GM18508 (cell line): Measurements from ENCODE around the gene ACYP1.
"Not testable (repeated sequence)": the region's sequence is repeated elsewhere in the genome, so short reads cannot be mapped to it uniquely, and the experiment has no call there.

ENCODE experiments used
- ATAC-seq: cut with Tn5 transposase; IDR thresholded peaks from one replicate; pipeline ENCODE4 v1.9.1; 2021; ENCODE audit warnings: moderate number of reproducible peaks; ENCODE audit not compliant: insufficient read depth, unreplicated experiment

Gene ACYP1

DNA sequence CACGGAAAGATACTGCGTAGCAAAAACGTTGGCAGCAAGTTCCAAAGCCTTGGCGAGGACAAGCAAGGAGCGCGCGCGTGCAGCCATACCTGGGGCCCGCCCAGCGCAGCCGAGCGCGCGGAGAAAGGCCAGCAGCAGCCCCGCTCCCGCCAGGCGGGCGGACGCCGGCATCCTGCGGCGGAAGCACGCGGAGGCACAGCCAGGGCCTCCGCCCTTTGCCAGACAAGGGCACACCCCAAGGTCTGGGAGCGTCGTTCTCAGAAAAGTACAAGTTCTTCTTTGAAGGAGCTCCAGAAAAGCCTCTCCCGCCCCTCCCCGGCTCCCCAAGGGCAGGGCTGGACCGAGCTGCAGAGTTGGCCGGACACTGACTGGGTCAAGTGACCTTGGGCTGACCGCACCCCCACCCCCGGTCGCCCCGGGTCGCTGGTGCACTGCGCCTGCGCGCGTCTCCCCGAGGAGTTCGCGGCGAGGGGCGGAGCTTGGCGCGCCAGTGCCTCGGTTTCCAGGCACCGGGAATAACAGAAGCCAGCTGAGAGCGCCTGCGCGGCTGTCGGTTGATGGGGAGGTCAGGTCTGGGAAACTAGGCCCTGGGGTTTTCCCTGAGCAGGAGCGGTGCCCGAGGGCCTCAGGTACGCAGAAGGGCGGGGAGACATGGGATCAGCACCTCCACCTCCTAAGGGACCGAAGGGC, 5.4 kb upstream of the ACYP1 start, which contains the start of gene ZC2HC1C:
ZC2HC1C (plus strand) TSS at position 521 of the 690 bp plus-strand sequence. CDS start 933 bp downstream, outside the sequence.
- ATAC-seq, result no peak

DNA sequence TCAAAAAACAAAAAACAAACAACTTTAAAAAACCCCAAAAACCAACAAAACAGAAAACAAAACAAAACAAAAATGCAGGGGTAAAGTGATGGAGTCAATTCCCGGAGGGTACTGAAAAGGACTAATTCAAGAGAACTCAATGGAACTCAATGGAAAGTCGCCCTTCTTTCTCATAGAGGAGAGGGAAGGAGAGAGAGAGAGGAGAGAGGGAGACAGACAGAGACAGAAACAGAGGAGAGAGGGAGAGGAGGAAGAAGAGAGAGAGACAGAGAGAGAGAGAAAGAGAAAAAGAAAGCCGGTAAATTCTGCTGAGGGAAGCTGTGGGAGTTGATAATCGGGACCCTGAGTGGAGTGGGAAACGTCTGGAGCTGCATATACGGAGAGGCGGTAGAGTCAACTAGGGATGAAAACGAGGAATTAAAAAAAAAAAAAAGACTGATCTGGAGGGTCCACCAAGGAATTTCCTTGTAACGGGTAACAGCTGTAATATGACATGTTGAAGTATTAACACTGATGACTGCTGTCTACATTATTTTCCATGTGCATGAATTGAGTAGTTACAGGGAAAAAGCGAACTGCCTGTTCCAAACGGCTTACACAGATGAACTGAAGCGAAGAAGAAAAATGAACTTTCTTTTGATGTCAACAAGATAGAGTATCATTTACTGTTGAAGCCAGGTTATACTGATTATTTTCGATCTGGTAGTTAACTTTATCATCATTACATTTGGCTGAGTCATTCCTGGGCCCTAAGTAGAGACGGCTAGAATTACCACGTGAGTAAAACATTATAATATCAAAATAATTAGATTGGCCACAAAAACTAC, 4.7 kb upstream of the ACYP1 start:
- no peak for ATAC-seq

DNA sequence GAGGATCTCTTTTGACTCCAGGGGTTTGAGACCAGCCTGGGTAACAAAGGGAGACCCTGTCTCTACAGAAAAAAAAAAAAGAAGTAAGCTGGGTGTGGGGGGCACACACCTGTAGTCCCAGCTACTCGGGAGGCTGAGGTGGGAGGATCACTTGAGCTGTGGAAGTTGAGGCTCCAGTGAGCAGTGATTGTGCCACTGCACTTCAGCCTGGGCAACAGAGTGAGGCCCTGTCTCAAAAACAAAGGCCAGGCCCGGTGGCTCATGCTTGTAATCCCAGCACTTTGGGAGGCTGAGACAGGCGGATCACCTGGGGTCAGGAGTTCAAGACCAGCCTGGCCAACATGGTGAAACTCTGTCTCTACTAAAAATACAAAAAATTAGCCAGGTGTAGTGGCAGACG, 3.9 kb upstream of the ACYP1 start:
- not testable (repeated sequence) for ATAC-seq

DNA sequence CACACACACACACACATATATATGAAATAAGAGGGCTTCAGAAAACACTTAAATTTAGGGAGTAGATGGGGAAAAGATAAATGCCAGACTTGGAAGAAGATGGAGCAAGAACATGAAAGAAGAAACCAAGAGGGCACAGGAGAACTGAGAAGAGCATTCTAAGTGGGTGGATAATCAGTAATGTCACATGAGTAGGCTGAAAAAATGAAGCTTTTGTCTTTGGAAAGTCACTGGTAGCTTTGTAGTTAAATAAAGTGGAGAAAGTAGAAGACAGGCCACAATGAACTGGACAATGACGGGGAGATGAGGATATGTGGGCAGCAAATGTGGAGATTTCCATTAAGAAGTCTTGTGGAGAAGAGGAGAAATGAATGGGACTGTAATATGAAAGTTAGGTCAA, 3.4 kb upstream of the ACYP1 start:
- no peak for ATAC-seq

DNA sequence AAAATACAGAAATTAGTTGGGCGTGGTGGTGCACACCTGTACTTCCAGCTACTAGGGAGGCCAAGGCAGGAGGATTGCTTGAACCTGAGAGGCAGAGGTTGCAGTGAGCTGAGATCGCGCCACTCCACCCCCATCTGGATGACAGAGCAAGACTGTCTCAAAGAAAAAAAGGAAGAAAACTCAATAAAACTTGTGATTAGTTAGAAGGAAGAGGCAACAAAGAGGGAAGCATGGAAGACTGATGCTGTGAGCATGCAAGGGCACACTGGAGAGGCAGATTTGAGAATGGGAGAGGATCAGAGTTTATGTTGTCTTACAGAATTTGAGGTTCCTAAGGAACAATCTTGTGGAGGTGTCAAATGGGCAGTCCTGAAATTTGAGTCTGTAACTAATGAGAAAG, 2.9 kb upstream of the ACYP1 start:
- no peak for ATAC-seq

DNA sequence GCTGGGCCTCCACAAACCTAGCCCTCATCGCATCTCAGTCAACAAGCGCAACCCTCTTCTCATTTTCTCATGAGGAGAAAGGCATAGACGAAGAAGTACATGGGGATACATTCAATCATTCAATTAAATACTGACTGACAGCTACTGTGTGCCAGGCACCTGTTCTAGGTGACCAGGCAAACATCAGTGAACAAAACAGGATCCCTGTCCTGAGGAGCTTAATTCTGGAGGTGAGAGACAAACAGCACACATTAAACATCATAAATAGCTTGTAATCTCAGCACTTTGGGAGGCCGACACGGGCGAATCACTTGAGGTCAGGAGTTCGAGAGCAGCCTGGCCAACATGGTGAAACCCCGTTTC, 362 bp upstream of the ACYP1 start:
- no peak for ATAC-seq

DNA sequence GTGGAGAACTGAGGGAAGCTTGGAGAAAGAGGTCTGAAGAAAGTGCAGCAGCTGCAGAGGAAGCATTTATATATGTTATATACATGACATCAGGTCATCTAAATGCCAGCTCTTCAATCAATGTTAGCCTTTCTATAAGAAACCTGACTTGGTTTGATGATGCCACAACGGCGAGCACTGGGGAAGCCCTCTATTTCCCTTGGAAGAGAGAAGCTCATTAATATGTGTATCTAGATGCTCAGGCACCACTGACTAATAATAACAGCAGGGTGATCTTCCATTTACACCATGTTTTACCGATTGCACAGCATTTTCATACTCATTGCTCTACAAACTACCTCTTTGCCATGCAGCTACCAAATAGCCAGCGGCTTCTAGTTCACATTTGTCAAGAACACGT, 811 bp downstream of the ACYP1 start:
- no peak for ATAC-seq

DNA sequence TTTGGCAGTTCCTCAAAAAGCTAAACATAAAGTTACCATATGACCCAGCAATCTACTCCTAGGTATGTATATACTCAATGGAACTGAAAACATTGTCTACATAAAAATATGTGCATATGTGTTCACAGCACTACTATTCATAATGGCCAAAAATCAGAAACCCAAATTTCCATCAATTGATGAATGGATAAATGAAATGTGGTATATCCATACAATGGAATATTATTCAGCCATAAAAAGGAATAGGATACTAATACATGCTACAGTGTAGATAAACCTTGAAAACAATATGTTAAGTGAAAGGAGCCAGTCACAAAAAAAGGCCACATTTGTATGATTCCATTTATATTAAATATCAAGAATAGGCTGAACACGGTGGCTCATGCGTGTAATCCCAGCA, 3.4 kb downstream of the ACYP1 start:
- no peak for ATAC-seq

DNA sequence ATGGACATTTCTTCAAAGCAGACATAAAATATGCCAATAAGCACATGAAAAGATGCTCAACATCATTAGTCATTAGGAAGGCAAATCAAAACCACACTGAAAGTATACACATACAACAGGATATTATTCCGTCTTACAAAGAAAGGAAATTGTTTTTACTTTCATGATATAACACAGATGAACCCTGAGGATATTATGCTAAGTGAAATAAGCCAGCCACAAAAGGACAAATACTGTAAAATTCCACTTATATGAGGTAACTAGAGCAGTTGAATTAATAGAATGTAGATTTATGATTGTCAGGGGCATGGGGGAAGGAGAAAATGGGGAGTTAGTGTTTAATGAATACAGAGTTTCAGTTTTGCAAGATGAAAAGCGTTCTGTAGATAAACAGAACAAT, 4.2 kb downstream of the ACYP1 start:
- no peak for ATAC-seq

DNA sequence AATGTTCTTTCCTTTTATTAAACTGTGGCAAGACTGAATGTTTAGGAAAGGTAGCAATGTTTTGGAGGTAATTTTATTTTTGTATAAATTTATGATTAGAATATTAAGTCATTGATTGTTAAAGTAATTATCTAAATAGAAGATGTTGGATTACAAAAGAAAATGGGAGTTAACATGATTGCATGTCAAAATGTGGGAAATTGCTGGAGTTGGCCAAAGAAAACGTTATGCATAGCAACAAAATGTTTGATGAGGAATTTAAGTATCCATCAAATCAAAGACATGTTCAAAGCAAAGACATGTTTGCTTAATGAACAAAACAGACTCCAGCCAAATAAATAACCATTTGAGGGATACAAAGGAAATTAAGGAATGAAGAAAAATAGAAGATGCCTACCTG, 9.4 kb downstream of the ACYP1 start:
- no peak for ATAC-seq

DNA sequence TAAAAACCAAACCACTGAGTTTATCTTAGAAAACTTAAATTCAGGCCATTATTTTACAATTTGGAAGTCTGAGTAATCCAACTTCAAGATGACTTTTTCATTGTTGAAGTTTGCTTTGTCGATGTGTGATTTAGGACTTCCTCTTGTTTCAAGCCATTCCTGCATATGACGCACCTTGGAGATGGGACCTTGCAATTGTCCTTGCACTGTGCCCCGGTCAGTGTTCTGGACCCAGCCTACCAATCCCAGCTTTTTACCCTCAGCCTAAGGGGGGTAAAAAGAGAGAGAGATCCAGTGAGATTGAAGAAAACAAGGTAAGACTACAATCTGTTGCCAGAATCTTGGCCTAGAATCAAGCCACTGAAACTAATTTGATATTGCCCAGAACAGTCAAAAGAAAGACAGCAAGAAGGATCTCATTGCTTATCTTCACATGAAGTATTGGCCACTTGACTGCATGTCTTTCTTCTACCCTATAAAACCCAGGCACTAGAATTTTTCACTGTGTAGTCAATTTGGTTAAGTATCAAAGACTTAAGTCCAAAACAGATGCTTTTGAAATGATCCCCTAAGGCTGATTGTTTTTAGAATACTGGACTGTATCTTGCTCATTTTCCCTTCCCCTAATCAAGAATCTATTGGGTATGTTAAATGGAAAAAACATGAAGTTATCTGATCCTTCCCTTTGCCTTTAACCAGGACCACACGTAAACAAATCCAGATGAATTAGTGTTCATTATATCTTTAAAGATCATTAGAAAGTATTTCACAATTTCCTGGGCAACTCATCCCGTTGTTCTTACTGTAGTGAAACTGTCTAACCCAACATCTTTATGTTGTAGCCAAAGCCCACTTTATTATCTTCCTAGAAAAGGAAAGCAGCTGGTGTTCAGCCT, 10.2 kb downstream of the ACYP1 start:
- ATAC-seq, result no peak

DNA sequence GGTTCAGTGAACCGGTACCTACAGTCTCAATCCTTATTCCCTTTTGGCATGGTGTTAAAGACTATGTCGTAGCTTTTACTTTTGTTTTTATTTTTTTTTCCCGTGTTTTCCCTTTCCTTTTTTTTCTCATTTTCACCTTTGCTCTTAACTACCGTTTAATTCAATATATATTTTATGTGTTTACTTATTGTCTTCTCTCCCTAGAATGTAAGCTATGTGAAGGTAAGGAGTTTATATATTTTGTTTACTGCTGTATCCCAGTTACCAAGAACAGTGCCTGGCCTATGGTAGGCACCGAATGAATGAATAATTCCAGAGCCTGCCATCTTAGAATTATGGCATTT, 12.3 kb downstream of the ACYP1 start:
- no peak for ATAC-seq

DNA sequence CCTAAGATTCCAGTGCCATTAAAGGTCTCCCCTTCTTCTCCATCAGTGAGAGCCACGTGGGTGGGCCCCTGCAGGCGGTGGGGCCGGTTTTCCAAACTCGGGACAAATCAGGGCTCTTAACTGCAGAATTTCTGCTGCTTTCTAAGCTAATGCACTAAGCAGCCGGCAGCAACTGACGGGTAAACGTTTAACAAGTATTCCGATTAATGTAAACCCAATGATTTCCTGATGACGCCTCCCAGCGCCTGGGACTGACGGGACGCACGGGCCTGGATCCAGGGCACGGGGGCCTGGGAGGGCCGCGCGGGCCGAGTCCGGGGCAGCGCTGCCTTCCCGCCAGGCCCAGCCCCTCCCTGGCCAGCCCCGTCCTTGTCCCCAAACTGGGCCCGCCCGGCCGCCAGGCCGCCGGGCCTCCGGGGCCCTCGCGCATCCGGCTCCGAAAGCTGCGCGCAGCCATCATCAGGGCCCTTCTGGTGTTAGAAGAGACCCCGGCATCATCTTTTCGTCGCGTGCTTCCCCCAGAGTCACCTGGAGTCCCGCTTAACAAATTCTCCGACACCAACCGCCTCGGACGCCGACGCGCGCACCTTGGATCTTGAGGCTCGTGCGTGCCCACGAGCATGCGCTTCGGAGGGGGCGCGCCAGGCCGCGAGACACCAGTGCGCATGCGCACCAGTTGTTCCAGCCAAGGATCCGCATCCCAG, 12.8 kb downstream of the ACYP1 start, which contains the start of gene MLH3:
MLH3 (minus strand) TSS at position 616 of the 704 bp plus-strand sequence. CDS start 1,812 bp downstream, outside the sequence.
- ATAC-seq, result no peak

DNA sequence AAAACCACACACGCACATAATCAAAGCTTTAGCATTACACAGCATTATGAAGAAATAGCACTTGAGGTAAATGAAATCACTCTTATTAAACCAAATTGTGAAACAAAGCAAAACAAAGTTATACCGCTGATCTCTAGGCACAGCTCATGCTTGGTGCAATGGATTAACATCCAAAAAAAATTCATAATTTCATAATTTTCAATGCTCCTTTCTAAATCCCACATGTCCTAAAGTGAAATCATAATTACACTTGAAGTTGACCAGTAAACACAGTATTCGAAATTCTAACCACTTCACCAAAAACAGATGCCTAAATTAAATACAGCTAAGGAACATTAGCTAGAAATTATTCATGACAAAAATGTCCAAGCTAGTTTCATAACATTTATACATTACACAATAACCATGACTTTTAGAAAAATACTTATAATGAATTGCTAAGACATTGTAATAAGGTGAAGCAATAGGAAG, 14.1 kb downstream of the ACYP1 start:
- ATAC-seq, result no peak

DNA sequence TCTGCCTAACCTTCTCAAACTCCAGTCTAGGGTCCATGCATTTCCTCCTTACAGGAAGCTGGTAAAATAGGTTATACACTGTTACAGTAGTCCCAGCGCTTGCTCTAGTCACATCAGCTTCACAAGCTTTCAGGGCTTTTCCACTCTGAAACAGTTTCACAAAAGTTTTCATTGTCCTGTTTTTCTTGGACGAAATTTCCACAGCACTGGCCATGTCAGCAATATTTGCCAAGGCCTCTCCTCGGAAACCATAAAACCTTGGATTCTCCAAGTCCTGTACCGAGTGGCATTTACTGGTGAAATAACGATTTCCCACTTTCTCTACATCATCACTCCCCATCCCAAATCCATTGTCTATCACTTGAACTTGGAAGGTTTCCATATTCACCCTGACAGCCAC, 14.7 kb downstream of the ACYP1 start:
- ATAC-seq, result no peak

DNA sequence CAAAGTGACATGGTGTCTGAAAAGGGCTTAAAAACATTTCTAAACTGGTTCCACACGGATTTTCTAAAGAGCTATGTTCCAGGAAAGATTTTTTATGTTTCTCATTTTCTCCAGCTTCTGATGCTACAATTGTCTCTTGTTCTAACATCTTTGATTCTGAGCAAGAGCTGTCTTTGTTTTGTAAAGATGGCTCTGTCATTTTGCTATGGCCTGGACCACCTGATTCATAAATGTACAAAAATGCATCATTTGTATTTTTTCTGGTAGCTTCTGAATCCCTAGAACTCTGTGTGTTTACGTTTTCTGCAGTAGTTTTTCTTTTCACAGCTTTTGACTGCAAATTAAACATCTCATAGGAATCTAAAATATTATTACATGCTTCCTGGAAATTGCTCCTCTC, 15.7 kb downstream of the ACYP1 start:
- ATAC-seq, result no peak

DNA sequence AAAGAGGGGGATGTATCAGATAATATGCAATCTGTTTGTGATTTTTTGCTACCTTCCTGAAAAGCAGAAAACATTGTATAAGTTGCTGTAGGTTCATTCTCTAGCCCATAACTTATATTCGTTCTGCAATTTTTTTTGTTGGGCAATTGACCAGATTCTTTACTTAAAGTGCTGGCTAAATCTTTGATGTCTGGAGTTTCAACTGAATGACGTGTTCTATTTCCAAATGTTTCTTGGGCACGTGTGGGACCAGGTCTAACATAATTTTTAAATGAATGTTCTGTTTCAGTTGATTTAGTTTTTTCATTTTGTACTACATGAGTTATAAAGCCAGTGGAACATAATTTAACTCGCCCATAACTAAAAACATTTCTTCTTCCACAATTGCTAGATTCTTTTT, 16.3 kb downstream of the ACYP1 start:
- ATAC-seq, result no peak

DNA sequence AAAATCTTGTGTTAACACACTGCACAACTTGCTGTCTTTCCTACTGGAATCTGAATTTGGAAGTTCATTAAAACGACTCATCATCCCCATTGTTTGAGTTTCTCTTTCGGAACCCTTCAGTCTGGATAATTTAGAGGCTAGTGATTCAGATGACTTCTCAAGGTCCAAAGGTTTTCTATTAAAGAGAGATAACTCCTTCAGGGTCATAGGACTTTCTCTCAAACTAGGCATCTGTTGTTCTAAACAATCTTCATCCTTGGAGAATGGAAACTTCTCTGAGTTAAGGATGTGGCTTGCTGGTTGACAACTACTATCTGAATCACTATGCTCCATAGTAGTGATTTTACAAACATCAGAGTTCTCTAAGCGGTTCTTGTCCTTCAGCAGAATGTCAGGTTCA, 16.9 kb downstream of the ACYP1 start:
- ATAC-seq, result no peak

DNA sequence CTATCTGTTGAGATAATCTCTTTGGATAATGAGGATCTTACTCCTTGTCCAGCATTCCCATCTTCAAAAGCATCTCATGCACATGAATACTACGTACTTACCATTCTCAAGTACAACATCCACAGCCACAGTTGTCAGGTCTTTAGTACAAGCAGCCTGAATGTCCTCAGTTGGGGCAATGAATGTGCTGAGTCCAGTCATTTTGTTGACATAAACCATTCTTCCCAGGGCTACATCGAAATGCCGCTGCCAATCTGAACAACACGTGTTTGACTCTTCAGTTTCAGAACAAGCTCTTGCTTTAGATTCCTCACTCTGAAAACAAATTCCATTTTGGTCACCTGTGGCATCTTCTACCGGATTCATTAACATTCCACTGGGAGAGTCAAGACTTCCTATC, 17.5 kb downstream of the ACYP1 start:
- no peak for ATAC-seq

DNA sequence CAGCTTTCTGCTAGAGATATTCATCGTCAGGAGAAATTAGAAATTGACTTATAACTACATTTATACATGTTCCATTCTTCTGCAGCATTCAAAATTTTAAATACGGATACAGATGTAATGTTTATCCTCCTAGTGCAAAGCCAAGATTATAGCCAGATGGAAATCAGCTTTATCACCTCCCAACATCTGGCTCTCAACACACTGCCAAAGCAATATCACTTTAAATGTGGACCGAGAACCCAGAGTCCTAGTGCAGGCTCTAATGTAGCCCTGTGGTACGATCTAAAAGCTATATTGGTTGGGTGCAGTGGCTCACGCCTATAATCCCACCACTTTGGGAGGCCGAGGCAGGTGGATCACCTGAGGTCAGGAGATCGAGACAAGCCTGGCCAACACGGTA, 19.1 kb downstream of the ACYP1 start:
- ATAC-seq, result no peak
